ENCODE data around the gene ARHGAP36.

DNA sequence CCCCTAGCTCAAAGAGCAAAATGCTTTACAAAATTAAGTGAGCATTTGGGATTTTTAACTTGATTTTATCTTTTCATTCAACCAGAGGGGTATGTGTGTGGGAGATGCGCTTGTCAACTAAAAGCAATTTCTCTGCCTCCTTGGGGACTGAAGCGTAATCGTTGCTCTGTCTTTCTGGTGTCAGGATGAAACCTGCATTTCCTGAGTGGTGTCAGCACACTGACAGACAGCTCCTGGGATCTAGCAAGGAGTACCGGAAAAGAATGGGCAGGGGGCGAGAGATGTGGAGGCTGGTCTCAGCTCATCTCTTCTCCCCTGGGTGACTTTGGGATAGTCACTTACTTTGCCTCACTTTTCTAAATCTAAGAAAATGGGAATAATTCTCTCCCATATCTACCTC is 5.1 kb upstream of the ARHGAP36 start:
- TF ChIP-seq, protein P1, sequence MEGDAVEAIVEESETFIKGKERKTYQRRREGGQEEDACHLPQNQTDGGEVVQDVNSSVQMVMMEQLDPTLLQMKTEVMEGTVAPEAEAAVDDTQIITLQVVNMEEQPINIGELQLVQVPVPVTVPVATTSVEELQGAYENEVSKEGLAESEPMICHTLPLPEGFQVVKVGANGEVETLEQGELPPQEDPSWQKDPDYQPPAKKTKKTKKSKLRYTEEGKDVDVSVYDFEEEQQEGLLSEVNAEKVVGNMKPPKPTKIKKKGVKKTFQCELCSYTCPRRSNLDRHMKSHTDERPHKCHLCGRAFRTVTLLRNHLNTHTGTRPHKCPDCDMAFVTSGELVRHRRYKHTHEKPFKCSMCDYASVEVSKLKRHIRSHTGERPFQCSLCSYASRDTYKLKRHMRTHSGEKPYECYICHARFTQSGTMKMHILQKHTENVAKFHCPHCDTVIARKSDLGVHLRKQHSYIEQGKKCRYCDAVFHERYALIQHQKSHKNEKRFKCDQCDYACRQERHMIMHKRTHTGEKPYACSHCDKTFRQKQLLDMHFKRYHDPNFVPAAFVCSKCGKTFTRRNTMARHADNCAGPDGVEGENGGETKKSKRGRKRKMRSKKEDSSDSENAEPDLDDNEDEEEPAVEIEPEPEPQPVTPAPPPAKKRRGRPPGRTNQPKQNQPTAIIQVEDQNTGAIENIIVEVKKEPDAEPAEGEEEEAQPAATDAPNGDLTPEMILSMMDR (IDR thresholded peaks at IDR 0.05): no peak
- TF ChIP-seq TCF7L2 (IDR thresholded peaks at IDR 0.05; ENCODE audit: low read depth, low read length) (no peak), POLR2AphosphoS5 (IDR thresholded peaks at IDR 0.05; ENCODE audit: low read depth, low read length) (no peak), REST (IDR thresholded peaks at IDR 0.05; ENCODE audit: insufficient read depth in 1 of 2, low read depth in 2 of 2, low read length in 1 of 2) (no peak), SIN3A (IDR thresholded peaks at IDR 0.05; ENCODE audit: borderline replicate concordance, insufficient read depth, low read depth, low read length) (no peak)
